AG04449 (cell line): ENCODE data around the gene JAK2.
"Not testable (repeated sequence)": the region's sequence is repeated elsewhere in the genome, so short reads cannot be mapped to it uniquely, and the experiment has no call there.

Experiments used
- CTCF ChIA-PET: fragments of 350-600 bp; formaldehyde crosslinking; extraction: SDS; loops from one replicate; lab custom pipeline; 2021; ENCODE audit warnings: antibody characterized with exemption; lab: Yijun Ruan, JAX
- POLR2A ChIA-PET: fragments of 400-600, 350-600 bp; formaldehyde crosslinking; extraction: SDS; loops from one replicate; lab custom pipeline; 2020; ENCODE audit warnings: antibody characterized with exemption, inconsistent platforms; lab: Yijun Ruan, JAX
- DNase-seq: peaks from one replicate; pipeline ENCODE4 v3.0.0-alpha.2; 2010; ENCODE audit warnings: low read depth, low spot score
- H3K4me3 ChIP-seq: 2 replicates; pipeline ENCODE4 v1.5.1; 2011; ENCODE audit warnings: low read depth, mild to moderate bottlenecking, control low read depth, low read length
- TF ChIP-seq, protein P1 (sequence below): IDR thresholded peaks from one replicate; pipeline ENCODE4 v1.5.1; 2011; ENCODE audit warnings: mild to moderate bottlenecking, moderate library complexity, low read length, control low read depth, inconsistent platforms; ENCODE audit not compliant: insufficient read depth; ENCODE audit errors: missing control alignments

The JAK2 gene

GRCh38 chr9:4984621-4985385 lies at the start of gene JAK2:
Gene JAK2, plus strand, starts transcription at chr9:4985272. Its CDS starts 36,716 bp downstream, at chr9:5021988.
- TF ChIP-seq, protein P1, sequence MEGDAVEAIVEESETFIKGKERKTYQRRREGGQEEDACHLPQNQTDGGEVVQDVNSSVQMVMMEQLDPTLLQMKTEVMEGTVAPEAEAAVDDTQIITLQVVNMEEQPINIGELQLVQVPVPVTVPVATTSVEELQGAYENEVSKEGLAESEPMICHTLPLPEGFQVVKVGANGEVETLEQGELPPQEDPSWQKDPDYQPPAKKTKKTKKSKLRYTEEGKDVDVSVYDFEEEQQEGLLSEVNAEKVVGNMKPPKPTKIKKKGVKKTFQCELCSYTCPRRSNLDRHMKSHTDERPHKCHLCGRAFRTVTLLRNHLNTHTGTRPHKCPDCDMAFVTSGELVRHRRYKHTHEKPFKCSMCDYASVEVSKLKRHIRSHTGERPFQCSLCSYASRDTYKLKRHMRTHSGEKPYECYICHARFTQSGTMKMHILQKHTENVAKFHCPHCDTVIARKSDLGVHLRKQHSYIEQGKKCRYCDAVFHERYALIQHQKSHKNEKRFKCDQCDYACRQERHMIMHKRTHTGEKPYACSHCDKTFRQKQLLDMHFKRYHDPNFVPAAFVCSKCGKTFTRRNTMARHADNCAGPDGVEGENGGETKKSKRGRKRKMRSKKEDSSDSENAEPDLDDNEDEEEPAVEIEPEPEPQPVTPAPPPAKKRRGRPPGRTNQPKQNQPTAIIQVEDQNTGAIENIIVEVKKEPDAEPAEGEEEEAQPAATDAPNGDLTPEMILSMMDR = peak; percentile 78
- peak within 1 kb of the TSS; percentile 80 for H3K4me3 ChIP-seq
- POLR2A ChIA-PET = interaction anchor here (0.6 to 1.8 kb wide), 4 partner anchors 8 to 579 kb away, joined by 3 to 9 read pairs (median 3); partner anchors contain the start of gene RCL1
- CTCF ChIA-PET = interaction anchor here (0.6 to 7.3 kb wide), 11 partner anchors 9 to 1571 kb away, joined by 3 to 160 read pairs (median 9); no protein-coding TSS in a partner anchor
- DNase-seq = peak; percentile 54

DNA sequence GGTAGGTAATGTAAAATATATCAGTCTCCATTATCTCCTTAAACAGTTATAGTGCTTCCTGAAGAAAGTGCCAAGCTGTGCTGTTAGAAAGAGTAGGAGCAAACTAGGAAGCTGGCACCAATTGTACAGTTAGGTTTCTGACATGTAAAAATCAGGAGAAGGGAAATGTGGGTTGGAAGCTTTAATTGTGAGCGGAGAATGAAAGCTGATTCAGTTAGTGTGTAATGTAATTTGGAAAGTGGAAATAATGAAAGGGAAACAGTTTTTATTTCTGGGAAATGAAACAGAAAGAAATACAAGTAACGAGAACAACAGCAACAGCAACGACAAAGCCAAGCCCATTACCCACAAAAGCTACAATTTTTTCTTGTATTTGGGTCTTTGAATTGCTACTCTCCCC lies 48.8 kb upstream of the JAK2 start:
- no peak overlapping the region for H3K4me3 ChIP-seq
- TF ChIP-seq, protein P1 = no peak
- CTCF ChIA-PET = interaction anchor here (0.9 to 1.5 kb wide), 2 partner anchors 13 to 176 kb away, joined by 3 read pairs; no protein-coding TSS in a partner anchor
- no peak for DNase-seq
- POLR2A ChIA-PET = no interaction called here

DNA sequence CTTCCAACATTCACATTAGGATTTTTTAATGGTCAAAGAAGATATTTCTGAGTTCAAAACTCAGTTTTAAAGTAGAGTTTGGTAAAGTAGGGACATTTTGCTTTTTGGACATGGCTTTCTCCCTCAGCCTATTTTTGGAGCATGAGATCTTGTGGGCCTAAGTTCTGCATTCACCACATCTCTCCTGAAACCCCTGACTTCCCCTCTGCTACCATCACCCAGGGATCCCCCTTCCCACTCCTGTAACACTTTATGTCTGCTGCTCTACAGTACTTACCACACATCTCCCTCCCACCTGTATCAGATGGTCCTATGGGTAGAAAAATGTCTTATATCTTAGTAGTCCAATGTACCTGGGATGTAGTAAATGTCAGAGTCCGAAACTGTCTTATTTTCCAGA lies 48.2 kb upstream of the JAK2 start:
- ChIA-PET POLR2A (no interaction called here), CTCF (interaction anchor here (0.9 to 1.5 kb wide), 2 partner anchors 14 to 176 kb away, joined by 3 read pairs; no protein-coding TSS in a partner anchor)
- TF ChIP-seq, protein P1 = no peak
- no peak for DNase-seq
- no peak overlapping the region for H3K4me3 ChIP-seq

GRCh38 chr9:4937446-4937845 lies 47.6 kb upstream of the JAK2 start:
- TF ChIP-seq, protein P1 = no peak
- CTCF ChIA-PET = interaction anchor here (1.5 to 2.0 kb wide), 3 partner anchors 14 to 177 kb away, joined by 3 to 11 read pairs (median 7); no protein-coding TSS in a partner anchor

DNA sequence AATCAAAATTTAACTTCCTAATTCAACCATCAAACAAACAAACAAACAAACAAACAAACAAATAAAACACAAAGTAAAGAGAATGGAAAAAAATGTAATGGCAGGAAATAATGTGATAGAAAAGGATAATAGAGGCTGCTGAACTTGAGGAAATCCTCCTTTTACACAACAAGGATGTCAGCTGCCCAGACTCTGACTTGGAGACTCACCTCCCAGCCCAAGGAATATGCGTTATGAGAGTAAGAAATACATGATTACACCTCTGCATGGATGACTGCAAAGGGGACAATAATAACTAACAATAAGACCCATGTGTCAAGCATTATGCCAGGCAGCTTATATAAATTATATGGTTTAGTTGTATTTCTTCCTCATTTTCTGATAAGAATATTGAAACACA lies 46.6 kb upstream of the JAK2 start:
- ChIA-PET POLR2A (no interaction called here), CTCF (interaction anchor here (0.5 to 2.0 kb wide), 3 partner anchors 15 to 49 kb away, joined by 3 to 11 read pairs (median 7); no protein-coding TSS in a partner anchor)
- TF ChIP-seq, protein P1 = no peak
- DNase-seq = no peak
- no peak overlapping the region for H3K4me3 ChIP-seq

More at GRCh38 chr9:4937446-4937845, 47.6 kb upstream of the JAK2 start:
- no peak overlapping the region for H3K4me3 ChIP-seq
- POLR2A ChIA-PET = no interaction called here
- no peak for DNase-seq

GRCh38 chr9:4939118-4939561 lies 45.9 kb upstream of the JAK2 start:
- DNase-seq = no peak
- no peak overlapping the region for H3K4me3 ChIP-seq
- ChIA-PET POLR2A (no interaction called here), CTCF (interaction anchor here (0.5 to 2.0 kb wide), 3 partner anchors 15 to 49 kb away, joined by 3 to 11 read pairs (median 7); no protein-coding TSS in a partner anchor)
- TF ChIP-seq, protein P1 = no peak

DNA sequence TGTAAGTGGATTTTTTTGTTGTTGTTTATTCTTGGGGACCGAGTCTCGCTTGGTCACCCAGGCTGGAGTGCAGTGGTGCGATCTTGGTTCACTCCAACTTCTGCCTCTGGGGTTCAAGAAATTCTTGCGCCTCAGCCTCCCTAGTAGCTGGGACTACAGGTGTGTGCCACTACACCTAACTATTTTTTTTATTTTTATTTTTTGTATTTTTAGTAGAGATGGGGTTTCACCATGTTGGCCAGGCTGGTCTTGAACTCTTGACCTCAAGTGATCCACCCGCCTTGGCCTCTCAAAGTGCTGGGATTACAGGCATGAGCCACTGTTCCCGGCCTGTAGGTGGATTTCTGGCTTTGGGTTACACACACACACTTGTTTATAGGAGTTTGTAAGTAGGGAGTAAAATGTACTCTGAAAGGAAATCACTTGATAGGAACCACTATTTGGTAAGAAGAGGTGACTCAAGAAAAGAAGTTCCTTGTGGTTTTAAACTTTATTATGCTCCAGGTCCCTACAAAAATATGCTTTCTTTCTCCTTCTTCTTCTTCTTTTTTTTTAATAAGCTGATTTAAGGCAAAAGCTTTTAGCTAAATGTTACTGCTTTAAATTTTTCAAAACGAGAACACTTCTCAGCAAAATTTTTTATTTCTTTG lies 42.9 kb upstream of the JAK2 start:
- not testable (repeated sequence) for H3K4me3 ChIP-seq
- peak; percentile 31 for DNase-seq
- ChIA-PET POLR2A (interaction anchor here (0.9 kb wide), 1 partner anchor 42 kb away, joined by 3 read pairs; no protein-coding TSS in a partner anchor), CTCF (interaction anchor here (0.6 to 2.3 kb wide), 5 partner anchors 17 to 336 kb away, joined by 3 to 8 read pairs (median 3); no protein-coding TSS in a partner anchor)
